GM12891 (cell line): ENCODE results near the gene ERN1.

Experiments used
- POLR2A ChIP-seq: IDR thresholded peaks from 2 replicates; pipeline ENCODE4 v1.6.1; 2011; ENCODE audit warnings: low read depth, low read length, control low read depth
- SPI1 ChIP-seq: IDR thresholded peaks from 2 replicates; pipeline ENCODE4 v1.6.1; 2011; ENCODE audit warnings: low read depth, low read length, control low read depth

GRCh38 chr17:64109400-64109799 lies 20.5 kb downstream of the ERN1 start:
- TF ChIP-seq POLR2A: no peak
- TF ChIP-seq SPI1: no peak
